Measurements from ENCODE around the gene UFD1. TPM values are rescaled to one million over a fixed set of nuclear protein-coding genes. Genes with fewer than 3 reads are reported as not detected.

The UFD1 gene
- total and polyA plus RNA-seq, 12 donors, result 31.5 to 79.4 (median 43.5) TPM

DNA sequence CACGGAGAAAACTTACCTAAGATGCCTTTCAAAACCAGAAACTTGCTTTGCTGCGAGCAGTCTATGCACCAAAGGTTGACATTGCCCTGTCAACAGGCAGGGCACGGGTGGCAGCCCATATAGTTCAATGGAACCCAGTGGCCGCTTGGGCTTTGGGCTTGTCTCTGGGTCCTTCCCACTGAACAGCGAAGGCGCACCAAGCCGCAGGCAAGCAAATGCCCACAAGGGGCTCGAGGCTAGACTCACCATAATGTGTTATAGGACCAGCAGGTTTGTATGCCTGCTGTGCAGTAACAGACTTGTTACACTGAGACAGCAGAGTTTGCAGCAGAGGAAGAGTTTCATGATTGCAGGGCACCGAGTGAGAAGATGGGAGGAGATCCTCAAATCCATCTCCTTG, 24.9 kb upstream of the UFD1 start:
- no peak for DNase-seq

GRCh38 chr22:19503367-19503766, 24.4 kb upstream of the UFD1 start:
- no peak overlapping the region for H3K27ac ChIP-seq
- WGBS, 2 donors, result 83% methylated on average over 7 of the region's 7 CpGs
- ATAC-seq (no peak), DNase-seq (no peak)
- H3K4me1 ChIP-seq, result no peaks in the 10 kb centered on the region
- no peaks in the 10 kb centered on the region for H3K27me3 ChIP-seq
- no peak overlapping the region for H3K4me3 ChIP-seq
- H3K9me3 ChIP-seq, result no peaks in the 10 kb centered on the region
- intact Hi-C loops (cut with DNase I), result no loop called here
- no peak for TF ChIP-seq CTCF (IDR thresholded peaks at IDR 0.05)
- peaks cover 0 to under 1% (median 0%) of the 10 kb centered on the region in 9 donors for H3K36me3 ChIP-seq

More for the DNA sequence above, 24.9 kb upstream of the UFD1 start:
- TF ChIP-seq CTCF (IDR thresholded peaks at IDR 0.05), result no peak
- no peak for ATAC-seq
- Histone ChIP-seq H3K27ac (no peak overlapping the region), H3K27me3 (no peaks in the 10 kb centered on the region), H3K4me3 (no peak overlapping the region), H3K4me1 (no peaks in the 10 kb centered on the region), H3K36me3 (no peaks in the 10 kb centered on the region), H3K9me3 (no peaks in the 10 kb centered on the region)
- intact Hi-C loops (cut with DNase I), result no loop called here
- 91 to 94% methylated on average over 9 of the region's 9 CpGs for WGBS, 2 donors

- no peak for DNase-seq
- Histone ChIP-seq H3K4me1 (peaks cover 0 to 4% (median 0%) of the 10 kb centered on the region in 9 donors), H3K9me3 (no peaks in the 10 kb centered on the region), H3K36me3 (peaks cover 0 to 3% (median 0%) of the 10 kb centered on the region in 9 donors), H3K27me3 (no peaks in the 10 kb centered on the region), H3K27ac (no peak overlapping the region), H3K4me3 (no peak overlapping the region)
- intact Hi-C loops (cut with DNase I), result no loop called here
- no peak for TF ChIP-seq CTCF (IDR thresholded peaks at IDR 0.05)
- ATAC-seq, result no peak
- 93 to 96% methylated on average over 3 of the region's 3 CpGs for WGBS, 2 donors
Measured at GRCh38 chr22:19501897-19502447, 23.0 kb upstream of the UFD1 start.

GRCh38 chr22:19499880-19500242, 20.9 kb upstream of the UFD1 start:
- no peak for TF ChIP-seq CTCF (IDR thresholded peaks at IDR 0.05)

More at GRCh38 chr22:19499880-19500242, 20.9 kb upstream of the UFD1 start:
- Histone ChIP-seq H3K4me1 (peaks cover 0 to 4% (median 0%) of the 10 kb centered on the region in 9 donors), H3K27me3 (no peaks in the 10 kb centered on the region), H3K27ac (no peak overlapping the region), H3K36me3 (peaks cover 0 to 6% (median 0%) of the 10 kb centered on the region in 9 donors), H3K4me3 (no peak overlapping the region), H3K9me3 (no peaks in the 10 kb centered on the region)
- DNase-seq (no peak), ATAC-seq (no peak)
- 94 to 96% methylated on average over 4 of the region's 4 CpGs for WGBS, 2 donors
- intact Hi-C loops (cut with DNase I), result loop anchor here in 2 of 10 donors (5.0 kb wide), 1 partner anchor 127 kb away; no protein-coding TSS in a partner anchor

Measured in heart right ventricle (tissue), 16 donors.